ENCODE measurements around the gene DBI. TPM values are rescaled to one million over a fixed set of nuclear protein-coding genes. Genes with fewer than 3 reads are reported as not detected.

Gene DBI
- total and polyA plus RNA-seq, 2 of the 13 experiments (the other 11 are each of a cell fraction or from before 2014, with no cell fraction given), result 330 to 659 TPM

GRCh38 chr2:119338826-119339561 lies 27.8 kb upstream of the DBI start:
- H3K27me3 ChIP-seq (ENCODE audit: control insufficient read depth in 1 of 2, insufficient read depth in 2 of 2, low read length in 2 of 2), result no peaks in the 10 kb centered on the region
- intact Hi-C loops (cut with micrococcal nuclease; ENCODE audit: unreplicated experiment), result no loop called here
- CTCF ChIA-PET (ENCODE audit: low intra/inter-chr PET ratio, low total read pairs), result no interaction called here
- POLR2A ChIA-PET, result no interaction called here
- H3K4me2 ChIP-seq (ENCODE audit: low read depth, low read length), result no peak overlapping the region
- no peaks in the 10 kb centered on the region for H4K20me1 ChIP-seq (ENCODE audit: insufficient read depth, low read length)
- H3K27ac ChIP-seq (ENCODE audit: extremely low read length, insufficient read depth, low read length), result no peak overlapping the region
- DNase-seq (ENCODE audit: low spot score), result no peak
- ATAC-seq, result no peak
- 81% methylated on average over 6 of the region's 6 CpGs for WGBS (ENCODE audit: low lambda C conversion rate)
- no peaks in the 10 kb centered on the region for H3K9me3 ChIP-seq (ENCODE audit: low read length)
- no peaks in the 10 kb centered on the region for H3K79me2 ChIP-seq (ENCODE audit: insufficient read depth, low read length)
- no peak overlapping the region for H3K9ac ChIP-seq (ENCODE audit: insufficient read depth, low read depth, low read length)
- no peak overlapping the region for H2AFZ ChIP-seq (ENCODE audit: low read length)
- H3K36me3 ChIP-seq (replicated peaks in 1 of 2; ENCODE audit: control insufficient read depth in 1 of 2, insufficient read depth in 2 of 2, low read length in 2 of 2), result no peaks in the 10 kb centered on the region
- H3K4me3 ChIP-seq (replicated peaks in 1 of 3; ENCODE audit: insufficient read depth in 1 of 3, low read depth in 2 of 3, low read length in 3 of 3), result no peak overlapping the region
- in situ Hi-C loops (cut with HindIII; ENCODE audit: extremely low pct_ligation_motif_present, low pct_unique_long_range_greater_than_20kb), result no loop called here
- no TSS peak for BruUV-seq (replicated peaks)
- FAIRE-seq, result no peak
- no peaks in the 10 kb centered on the region for H3K4me1 ChIP-seq (ENCODE audit: insufficient read depth, low read length)
- TF ChIP-seq ARID2 (CRISPR knock-in tag; IDR thresholded peaks at IDR 0.05; ENCODE audit: borderline replicate concordance) (no peak), ZBTB4 (CRISPR knock-in tag; IDR thresholded peaks at IDR 0.05; ENCODE audit: borderline replicate concordance) (no peak), ZNF607 (CRISPR knock-in tag; IDR thresholded peaks at IDR 0.05; ENCODE audit: borderline replicate concordance) (no peak), RAD51 (IDR thresholded peaks at IDR 0.05; ENCODE audit: borderline replicate concordance) (no peak), ZBTB33 (CRISPR knock-in tag; IDR thresholded peaks at IDR 0.05) (no peak), ZNF234 (CRISPR knock-in tag; conservative IDR thresholded peaks at IDR 0.05) (no peak), RFX3 (CRISPR knock-in tag; IDR thresholded peaks at IDR 0.05) (no peak), HDAC2 (CRISPR knock-in tag; IDR thresholded peaks at IDR 0.05) (no peak), ZBTB8A (CRISPR knock-in tag; IDR thresholded peaks at IDR 0.05; ENCODE audit: borderline replicate concordance, low read depth) (no peak), HMGXB4 (CRISPR knock-in tag; IDR thresholded peaks at IDR 0.05; ENCODE audit: borderline replicate concordance in 1 of 2, low read depth in 1 of 2) (no peak), ARNTL (CRISPR knock-in tag; IDR thresholded peaks at IDR 0.05) (no peak), CTCF (CRISPR knock-in tag; IDR thresholded peaks at IDR 0.05) (no peak), ZNF639 (CRISPR knock-in tag; conservative IDR thresholded peaks at IDR 0.05) (no peak)

All from HepG2 (cell line).